Left colon (tissue), 2 donors: ENCODE data around the gene METRN. TPM values are rescaled to one million over a fixed set of nuclear protein-coding genes. Genes with fewer than 3 reads are reported as not detected.
A peak's percentile ranks its signal among the peaks of the same experiment; 100 is the strongest.
"Not testable (repeated sequence)": the region's sequence is repeated elsewhere in the genome, so short reads cannot be mapped to it uniquely, and the experiment has no call there.

ENCODE experiments used
- ATAC-seq: fragments of 200-7000 bp; cut with Tn5 transposase; one replicate; pipeline ENCODE4 v1.9.1; 2020; ENCODE audit warnings: mild to moderate bottlenecking, moderate library complexity
- DNase-seq, 2 donors: peaks; one replicate each; pipeline ENCODE4 v3.0.0-alpha.2; 2020
- intact Hi-C, 2 donors: fragments of 100-400 bp; cut with DNase I in 1 of 2; cut with micrococcal nuclease in 1 of 2; formaldehyde crosslinking; loops; one replicate each; pipeline versions ENCODE4 v1.11.2 to v1.14.0; 2022; cut with DNase I, micrococcal nuclease
- total RNA-seq, 2 donors: library from RNA; stranded (reverse); fragmentation: NEBNext Ultra II Directional; extraction: Animal tissue kit (Norgen Biotek cat#: 25700); gene quantifications; one replicate each; pipeline ENCODE4 v1.2.1, GENCODE V29; 2021
- donor health status: DM: no; HTN: no; CAD: no.
- donor health status: DM: yes; HTN: yes; CAD: no.

The METRN gene
- total RNA-seq, 2 donors from 2014 or later = 21.7 to 37.8 TPM

DNA sequence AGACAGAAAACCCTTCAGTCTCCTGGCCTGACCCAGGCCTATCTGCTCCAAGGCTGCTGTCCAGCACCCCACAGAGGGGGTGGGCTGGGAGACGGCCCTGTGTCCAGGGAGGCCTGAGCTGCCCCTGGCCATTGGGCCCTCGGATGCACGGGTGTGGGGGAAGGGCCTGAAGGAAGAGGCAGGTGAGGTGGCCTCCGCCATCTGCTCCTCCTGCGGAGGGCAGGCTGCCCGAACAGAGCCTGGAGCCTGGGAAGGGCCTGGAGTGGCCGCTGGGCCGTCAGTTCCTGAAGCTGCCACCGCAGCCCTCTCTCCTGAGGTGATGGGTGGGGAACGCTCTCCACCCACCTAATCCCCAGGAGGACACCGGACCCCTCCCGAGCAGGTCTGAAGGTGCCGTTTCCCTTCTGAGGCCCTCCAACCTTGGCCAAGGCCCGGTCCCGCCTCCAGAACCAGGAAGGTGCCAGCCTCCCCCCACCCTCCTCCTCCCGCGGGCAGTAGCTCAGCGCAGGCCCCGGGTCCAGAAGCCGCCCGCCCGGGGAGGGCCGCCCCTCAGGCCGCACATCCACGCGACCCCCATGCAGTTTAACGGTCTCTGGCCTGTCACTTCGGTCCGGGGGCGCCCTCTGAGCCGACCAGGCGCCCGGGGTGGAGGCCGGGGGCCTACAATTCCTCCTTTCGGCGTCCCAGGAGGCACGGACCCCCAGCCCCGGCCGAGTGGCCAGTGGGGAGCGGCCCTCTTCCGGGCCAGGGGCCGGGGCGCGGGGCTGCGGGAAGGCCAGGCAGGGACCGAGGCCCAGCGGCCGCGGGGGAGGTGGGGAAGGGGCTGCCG, 10.2 kb upstream of the METRN start:
- no peak for DNase-seq
- ATAC-seq = no peak
- intact Hi-C loops = loop anchor here in 1 of 2 donors (10.0 kb wide), 1 partner anchor 50 kb away; no protein-coding TSS in a partner anchor

DNA sequence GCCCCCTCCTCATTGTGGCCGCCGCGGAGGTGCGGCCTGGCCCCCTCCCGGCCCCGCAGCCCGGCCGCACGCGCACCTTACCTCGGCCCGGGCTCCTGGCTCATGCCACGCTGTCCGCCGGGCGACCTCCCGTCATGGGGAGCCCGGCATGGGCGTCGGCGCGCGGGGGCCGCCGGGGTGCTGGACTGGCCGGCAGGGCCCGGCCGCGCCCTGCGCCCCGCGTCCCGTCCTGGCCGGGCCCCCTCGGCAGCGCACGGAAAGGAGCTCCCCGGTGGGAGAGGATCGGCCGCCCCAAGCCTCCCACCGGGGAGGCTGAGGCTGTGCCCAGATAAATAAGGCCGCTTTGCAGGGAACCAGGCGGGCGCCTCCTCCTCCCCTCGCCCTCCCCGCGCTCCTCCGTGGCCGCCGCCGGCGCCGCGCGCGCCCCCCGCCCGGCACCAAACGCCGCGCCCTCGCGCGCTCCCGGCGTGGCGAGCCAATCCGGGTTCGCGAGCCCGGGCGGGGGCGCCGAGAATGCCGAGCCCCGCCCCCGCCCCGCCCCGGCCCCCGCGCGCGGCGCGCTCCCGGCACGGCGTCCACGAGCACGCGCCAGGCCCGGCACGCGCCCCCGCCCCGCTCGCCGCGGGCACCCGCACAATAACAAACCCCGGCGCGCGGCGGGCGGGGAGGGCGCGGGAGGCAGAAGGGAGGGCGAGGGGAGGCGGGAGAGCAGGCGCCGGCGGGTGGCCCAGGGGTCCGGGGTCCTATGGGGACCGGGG, 9.3 kb upstream of the METRN start, which contains the start of gene FBXL16:
Gene FBXL16 (minus strand): TSS at position 371 of the 758 bp plus-strand sequence. CDS start 8,396 bp downstream, outside the sequence.
- no peak for DNase-seq
- peak; percentile 6 for ATAC-seq
- intact Hi-C loops = loop anchor here in 1 of 2 donors (10.0 kb wide), 1 partner anchor 49 kb away; no protein-coding TSS in a partner anchor

DNA sequence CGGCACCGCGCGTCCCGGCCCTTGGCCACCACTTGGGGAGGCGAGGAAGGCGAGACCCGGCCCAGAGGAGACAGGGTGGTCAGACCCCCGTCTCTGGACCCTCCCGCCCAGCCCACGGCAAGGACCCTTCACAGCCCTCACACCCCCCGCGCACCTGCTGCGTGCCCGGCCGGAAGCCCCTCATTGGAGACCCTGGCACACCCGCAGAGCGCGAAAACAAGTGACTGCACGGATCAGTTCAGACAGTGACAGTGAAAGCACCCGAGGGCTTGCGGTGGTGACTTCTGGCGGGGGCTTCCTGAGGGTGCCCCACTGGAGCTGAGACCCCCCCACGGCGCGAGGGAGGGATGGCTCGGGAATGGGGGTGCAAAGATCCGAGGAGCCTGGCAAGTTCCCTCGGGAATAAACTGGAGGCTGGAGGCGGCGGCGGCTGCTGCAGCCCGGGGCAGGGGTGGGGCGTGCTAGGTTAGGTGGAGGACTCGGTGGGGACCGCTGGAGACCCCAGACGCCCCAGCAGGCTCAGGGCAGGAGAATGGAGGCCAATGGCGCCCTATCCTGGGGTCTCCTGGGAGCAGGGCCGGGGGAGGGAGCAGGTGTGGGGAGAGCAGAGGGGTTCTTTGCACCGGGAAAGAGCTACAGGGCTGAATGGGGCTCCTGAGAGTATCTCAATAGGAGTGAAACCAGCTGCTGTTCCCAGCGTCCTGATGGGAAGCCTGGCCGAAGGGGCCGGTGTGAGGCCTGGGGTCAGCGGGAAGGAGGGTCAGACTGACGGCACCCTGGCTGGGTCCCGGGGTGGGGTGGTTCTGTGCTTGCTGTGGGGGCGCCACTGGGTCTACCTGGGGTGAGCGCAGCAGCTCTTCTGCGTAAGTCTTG, 8.5 kb upstream of the METRN start:
- ATAC-seq = no peak
- no peak for DNase-seq
- intact Hi-C loops = loop anchor here in 1 of 2 donors (10.0 kb wide), 1 partner anchor 48 kb away; no protein-coding TSS in a partner anchor

DNA sequence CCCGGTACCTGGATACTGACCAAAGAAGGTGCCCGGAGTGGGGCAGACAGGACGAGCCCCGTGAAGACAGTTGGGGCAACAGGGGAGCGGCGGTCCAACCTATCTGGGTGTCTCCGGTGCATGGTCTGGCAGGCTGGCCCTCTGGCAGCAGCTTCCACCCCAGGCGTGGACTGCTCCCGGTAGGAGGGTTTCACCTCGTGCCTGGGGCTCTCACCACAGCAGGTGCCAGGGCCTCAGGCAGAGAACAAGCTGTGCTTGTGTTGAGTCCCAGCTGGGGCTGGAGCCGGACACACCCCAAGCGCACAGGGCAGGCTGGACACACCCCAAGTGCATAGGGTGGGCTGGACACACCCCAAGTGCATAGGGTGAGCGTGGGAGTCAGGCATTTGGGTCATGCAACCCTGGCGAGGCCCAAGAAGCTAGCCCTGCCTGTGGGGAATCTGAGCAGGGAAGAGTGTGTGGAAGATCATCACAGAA, 7.8 kb upstream of the METRN start:
- ATAC-seq = peak; percentile 12
- no peak for DNase-seq
- intact Hi-C loops = loop anchor here in 1 of 2 donors (10.0 kb wide), 1 partner anchor 48 kb away; no protein-coding TSS in a partner anchor

DNA sequence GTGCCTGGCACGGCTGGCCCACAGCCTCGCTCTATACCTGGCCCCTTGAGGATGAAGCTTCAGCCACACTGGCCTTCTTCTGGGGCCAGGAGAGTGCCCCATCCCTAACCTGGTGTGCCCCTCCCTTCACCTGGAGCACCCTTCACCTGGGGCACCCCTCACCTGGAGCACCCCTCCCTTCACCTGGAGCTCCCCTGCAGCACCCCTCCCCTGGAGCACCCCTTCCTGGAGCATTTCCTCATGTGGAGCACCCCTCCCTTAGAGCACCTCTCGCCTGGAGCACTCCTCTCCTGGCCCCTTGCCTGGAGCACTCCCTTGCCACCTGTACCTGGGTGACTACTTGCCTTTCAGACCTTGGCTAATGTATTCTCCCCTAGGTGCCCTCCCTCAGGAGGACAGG, 6.9 kb upstream of the METRN start:
- intact Hi-C loops = loop anchor here in 1 of 2 donors (10.0 kb wide), 1 partner anchor 47 kb away; no protein-coding TSS in a partner anchor
- ATAC-seq (no peak), DNase-seq (no peak)

DNA sequence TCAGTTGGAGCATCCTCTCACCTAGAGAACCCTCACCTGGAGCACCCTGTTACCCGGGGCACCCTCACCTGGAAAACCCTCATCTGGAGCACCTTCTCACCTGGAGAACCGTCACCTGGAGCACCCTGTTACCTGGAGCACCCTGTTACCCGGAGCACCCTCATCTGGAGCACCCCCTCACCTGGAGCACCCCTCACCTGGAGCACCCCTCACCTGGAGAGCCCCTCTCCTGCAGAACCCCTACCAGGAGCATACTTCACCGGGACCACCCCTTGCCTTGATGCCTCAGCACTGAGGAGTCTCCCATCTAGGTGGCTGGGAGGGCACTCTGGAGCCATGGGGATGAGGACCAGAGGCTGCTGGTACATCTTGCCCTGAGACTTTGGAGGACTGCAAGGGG, 6.0 kb upstream of the METRN start:
- ATAC-seq = no peak
- intact Hi-C loops = loop anchor here in 1 of 2 donors (10.0 kb wide), 1 partner anchor 46 kb away; no protein-coding TSS in a partner anchor
- DNase-seq = no peak

DNA sequence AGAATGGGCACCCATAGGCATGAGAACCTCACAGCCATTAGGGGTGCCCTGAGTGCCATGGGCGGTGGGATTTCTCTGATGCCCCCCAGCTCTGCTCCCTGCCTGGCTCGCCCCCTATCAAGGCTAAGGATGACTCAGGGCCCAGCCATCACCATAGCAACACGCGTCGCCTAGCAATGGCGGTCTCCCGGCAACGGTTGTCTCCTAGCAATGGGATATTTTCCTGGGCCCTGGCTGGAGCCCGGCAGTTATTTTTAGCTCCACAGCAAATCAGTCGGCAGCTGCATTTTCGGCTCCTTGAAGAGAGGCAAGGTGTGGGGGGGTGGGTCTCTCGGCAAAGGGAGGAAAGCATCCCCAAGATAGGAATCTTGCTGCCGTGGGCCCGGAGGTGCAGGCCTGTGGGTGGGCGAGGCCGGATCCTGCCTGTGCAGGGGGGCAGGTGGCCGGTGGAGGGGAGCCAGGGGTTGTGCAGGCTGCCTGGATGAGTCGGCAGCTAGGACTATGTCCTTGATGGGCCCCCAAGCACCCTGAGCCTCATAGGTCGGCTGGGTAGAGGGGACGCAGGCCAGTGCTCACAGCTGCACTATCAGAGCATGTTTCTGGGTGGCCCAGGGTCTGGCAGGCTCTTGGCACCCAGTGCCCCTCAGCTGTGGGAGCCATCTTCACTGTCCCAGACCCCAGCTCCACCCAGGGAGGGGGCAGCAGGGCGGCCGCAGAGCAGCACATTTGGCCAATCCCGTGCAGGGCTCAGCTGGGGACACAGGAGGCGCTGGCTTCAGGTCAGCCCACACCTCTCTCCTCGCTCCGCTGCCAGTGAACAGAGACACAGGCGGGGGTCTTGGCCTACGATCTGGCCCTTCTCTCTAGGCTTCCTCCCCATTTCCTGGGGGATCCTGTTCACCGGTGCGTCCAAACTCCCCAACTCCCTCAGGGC, 5.1 kb upstream of the METRN start:
- intact Hi-C loops = loop anchor here in 1 of 2 donors (2.0 to 10.0 kb wide), 2 partner anchors 45 to 75 kb away; no protein-coding TSS in a partner anchor
- no peak for DNase-seq
- no peak for ATAC-seq

DNA sequence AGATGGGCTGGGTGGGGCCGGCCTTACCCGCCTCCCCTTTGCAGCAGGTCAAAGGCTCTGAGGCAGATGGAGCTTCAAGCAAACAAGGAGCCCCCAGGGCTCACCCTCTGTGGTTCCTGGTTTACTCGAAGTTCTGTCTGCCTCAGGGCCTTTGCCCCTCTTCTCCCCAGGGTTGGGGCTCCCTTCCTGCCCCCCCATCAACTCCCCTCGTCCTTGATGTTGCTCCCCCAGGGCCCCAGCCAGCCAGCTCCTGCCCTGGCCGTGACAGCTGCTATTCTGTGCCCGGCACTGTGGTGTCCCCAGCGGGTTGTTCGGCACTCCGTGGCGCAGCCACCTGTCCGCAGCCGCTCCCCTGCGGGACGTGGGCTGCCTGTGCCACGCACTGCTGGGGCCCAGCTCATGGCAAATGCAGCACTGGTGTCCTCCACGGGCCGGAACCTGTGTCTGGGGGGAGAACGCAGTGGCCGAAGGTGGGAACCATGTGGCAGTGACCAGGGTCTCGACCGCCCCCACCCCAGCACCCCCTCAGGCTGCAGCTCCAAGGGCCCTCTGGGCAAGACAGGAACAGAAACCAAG, 4.3 kb upstream of the METRN start:
- intact Hi-C loops = loop anchor here in 1 of 2 donors (2.0 kb wide), 1 partner anchor 74 kb away; no protein-coding TSS in a partner anchor
- no peak for DNase-seq
- ATAC-seq = no peak

DNA sequence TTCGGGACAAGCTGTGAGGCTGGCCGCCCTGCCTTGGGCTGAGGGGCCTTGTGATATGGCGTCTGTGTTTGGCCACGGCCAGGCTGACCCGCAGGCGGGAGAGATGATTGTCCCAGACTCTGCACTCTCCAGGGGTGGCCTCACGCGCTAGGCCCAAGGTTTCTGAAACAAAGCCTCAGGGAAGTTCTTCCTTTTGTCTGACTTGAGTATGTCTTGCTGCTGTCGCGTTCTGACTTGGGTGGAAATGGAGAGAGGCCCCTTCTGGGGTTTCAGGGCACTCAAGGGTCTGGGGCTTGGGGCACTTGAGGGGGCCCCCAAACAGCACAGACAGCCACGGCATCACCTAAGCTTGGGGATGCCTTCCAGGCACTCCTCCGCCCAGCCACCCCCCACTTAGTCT, 3.8 kb upstream of the METRN start:
- no peak for ATAC-seq
- intact Hi-C loops = loop anchor here in 1 of 2 donors (2.0 kb wide), 1 partner anchor 74 kb away; no protein-coding TSS in a partner anchor
- DNase-seq = no peak

DNA sequence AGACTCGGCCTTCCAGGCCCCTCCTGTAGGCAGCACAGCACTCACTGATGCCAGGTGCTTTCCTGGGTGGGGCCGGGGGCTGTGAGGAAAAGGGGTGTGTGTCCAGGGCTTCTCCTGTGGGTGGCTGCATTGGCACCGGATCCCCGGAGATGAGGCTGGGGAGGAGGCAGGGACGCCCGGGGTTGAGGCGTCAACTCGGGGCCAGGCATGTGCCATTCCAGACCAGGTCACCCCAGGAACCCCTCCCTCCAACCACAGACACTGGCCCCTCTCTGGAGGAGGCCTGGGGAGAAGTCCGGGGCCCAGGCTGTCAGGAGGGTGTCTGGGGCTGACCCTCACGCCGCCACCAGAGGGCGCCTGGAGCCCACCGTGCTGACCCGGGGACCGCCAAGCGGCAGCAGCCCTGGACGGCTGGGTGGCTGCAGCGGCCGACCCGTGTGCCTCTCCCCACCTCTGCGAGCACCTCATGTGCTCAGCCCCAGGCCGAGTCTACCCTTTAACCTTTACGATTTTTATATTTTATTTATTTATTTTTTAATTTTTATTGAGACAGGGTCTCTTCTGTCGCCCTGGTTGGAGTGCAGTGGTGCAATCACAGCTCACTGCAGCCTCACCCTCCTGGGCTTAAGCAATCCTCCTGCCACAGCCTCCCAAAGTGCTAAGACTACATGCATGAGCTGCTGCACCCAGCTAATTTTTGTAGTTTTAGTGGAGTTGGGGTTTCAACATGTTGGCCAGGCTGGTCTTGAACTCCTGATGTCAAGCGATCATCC, 3.2 kb upstream of the METRN start:
- DNase-seq (peak; percentile 61 to 82), ATAC-seq (peak; percentile 58)
- intact Hi-C loops = loop anchor here in 1 of 2 donors (2.0 kb wide), 1 partner anchor 73 kb away; no protein-coding TSS in a partner anchor

DNA sequence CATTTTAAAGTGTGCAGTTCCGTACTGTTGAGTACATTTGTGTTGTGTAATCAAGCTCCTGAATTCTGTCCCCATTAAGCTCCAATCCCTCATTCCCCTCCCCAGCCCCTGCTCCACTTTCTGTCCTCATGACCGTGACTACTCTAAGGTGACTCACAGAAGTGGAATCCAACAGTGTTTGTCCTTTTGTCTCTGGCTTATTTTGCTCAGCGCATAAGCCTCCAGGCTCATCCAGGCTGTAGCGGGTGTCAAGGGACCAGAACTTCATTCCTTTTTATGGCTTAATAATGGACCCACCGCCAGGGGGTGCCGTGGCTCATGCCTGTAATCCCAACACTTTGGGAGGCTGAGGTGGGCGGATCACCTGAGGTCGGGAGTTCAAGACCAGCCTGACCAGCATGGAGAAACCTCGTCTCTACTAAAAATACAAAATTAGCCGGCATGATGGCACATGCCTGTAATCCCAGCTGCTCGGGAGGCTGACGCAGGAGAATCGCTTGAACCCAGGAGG, 2.1 kb upstream of the METRN start:
- DNase-seq = peak in 1 of 2 donors; percentile 55
- ATAC-seq, intact Hi-C loops: not testable (repeated sequence)

DNA sequence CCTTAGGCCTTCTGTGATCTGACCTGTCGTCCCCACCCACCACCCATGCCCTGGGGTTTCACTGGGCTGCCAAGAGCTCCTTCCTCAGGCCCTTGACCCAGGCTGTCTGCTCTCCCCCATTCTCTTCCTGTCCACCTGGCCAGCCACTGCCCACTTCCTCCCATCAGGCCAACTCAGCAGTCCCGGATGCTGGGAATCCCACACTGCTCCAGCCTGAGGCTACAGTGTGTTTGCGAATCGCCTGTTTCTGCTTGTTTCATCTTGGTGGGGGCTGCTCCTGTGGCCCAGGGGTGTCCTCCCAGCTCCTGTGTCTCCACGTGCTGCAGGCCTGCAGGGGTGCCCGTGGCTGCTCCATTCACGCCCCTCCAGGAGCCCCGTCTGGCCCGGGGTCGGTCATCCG, 839 bp upstream of the METRN start:
- ATAC-seq (no peak), DNase-seq (no peak)
- intact Hi-C loops = no loop called here

DNA sequence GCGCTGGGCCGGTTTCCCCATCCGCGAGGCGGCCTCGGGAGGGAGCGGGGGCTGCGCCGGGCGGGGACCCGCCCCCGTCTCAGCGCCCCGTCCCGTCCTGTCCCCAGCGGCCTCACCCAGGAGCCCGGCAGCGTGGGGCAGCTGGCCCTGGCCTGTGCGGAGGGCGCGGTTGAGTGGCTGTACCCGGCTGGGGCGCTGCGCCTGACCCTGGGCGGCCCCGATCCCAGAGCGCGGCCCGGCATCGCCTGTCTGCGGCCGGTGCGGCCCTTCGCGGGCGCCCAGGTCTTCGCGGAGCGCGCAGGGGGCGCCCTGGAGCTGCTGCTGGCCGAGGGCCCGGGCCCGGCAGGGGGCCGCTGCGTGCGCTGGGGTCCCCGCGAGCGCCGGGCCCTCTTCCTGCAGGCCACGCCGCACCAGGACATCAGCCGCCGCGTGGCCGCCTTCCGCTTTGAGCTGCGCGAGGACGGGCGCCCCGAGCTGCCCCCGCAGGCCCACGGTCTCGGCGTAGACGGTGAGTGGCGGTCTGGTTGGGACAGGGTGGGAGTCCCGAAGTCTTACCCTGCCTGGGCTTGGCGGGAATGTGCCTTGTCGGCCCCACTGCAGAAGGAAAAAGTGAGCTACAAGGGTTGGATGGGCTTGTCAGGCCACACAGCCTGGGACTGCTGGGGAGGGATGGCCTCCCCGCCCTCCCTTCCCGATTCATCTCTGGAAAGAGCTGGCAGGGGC, 720 bp downstream of the METRN start:
- DNase-seq (peak in 1 of 2 donors; percentile 46), ATAC-seq (peak; percentile 10)
- intact Hi-C loops = no loop called here

DNA sequence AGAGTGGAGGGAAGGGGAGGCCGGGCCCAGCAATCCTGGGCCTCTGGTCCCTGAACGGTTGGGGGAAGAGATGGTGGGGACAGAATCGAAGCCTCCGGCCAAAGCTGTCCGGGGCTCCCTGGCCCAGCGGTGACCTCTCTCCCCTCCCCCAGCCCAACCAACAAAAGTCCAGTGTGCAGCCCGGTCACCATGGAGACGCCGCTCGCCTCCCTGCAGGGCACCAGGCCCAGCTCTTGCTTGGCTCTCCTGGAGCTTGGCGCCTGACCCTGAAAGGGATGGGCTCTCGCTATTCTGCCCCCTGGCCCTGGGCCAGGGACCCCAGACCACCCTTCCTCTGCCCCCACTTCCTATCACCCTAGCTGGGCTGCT, 1.3 kb downstream of the METRN start:
- intact Hi-C loops = no loop called here
- ATAC-seq = no peak
- no peak for DNase-seq

DNA sequence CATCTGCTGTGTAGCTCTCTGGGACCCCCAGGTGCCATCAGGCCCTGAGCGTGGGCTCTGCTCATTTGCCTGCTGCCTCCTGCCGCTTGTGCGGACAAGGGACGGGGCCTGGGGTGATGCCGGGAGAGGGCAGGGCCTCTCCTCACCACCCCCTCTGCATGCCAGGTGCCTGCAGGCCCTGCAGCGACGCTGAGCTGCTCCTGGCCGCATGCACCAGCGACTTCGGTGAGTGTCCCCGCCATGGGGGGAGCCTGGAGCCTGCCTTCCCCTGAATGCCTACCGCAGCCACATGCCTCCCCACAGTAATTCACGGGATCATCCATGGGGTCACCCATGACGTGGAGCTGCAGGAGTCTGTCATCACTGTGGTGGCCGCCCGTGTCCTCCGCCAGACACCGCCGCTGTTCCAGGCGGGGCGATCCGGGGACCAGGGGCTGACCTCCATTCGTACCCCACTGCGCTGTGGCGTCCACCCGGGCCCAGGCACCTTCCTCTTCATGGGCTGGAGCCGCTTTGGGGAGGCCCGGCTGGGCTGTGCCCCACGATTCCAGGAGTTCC, 1.9 kb downstream of the METRN start:
- ATAC-seq (no peak), DNase-seq (no peak)
- intact Hi-C loops = no loop called here
